Measurements from ENCODE around the gene GABRD.
"Not testable (repeated sequence)": the region's sequence is repeated elsewhere in the genome, so short reads cannot be mapped to it uniquely, and the experiment has no call there.

GABRD gene, protein sequence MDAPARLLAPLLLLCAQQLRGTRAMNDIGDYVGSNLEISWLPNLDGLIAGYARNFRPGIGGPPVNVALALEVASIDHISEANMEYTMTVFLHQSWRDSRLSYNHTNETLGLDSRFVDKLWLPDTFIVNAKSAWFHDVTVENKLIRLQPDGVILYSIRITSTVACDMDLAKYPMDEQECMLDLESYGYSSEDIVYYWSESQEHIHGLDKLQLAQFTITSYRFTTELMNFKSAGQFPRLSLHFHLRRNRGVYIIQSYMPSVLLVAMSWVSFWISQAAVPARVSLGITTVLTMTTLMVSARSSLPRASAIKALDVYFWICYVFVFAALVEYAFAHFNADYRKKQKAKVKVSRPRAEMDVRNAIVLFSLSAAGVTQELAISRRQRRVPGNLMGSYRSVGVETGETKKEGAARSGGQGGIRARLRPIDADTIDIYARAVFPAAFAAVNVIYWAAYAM

DNA sequence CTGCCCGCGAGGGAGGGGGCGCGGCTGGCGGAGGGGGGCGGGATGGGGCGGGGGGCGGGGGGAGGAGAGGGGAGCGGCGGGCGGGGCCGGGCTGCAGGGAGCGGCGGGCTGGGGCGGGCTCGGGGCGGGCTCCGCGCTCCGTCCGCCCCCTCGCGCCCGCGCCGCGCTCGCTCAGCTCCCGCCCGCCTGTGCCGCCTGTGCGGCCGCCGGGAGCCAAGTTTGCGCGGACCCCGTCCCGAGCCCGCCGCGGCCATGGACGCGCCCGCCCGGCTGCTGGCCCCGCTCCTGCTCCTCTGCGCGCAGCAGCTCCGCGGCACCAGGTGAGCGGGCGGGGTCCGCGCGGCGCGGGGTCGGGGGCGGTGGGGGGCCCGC is at the start of gene GABRD:
Gene GABRD (plus strand): TSS at position 174 of the 372 bp plus-strand sequence. CDS start 79 bp downstream, at position 253.
- no peak for DNase-seq (ENCODE audit: low read depth in 4 of 4, low spot score in 1 of 4)

GRCh38 chr1:1969505-1969900 is 49.6 kb upstream of the GABRD start:
- DNase-seq (ENCODE audit: low read depth in 4 of 4, low spot score in 1 of 4) = no peak

- no peak for DNase-seq (ENCODE audit: low read depth in 4 of 4, low spot score in 1 of 4)
Measured at GRCh38 chr1:1969953-1970716, 49.0 kb upstream of the GABRD start.

DNA sequence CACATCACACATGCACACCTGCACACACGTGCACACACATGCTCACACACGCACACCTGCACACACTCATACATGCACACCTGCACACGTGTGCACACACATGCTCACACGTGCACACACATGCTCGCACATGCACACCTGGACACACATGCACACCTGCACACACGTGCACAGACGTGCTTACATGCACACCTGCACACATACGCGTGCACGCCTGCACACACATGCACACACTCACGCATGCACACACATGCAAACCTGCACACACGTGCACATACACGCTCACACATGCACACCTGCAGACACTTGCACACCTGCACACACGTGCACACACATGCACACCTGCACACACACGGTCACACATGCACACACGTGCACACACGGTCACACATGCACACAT is 48.1 kb upstream of the GABRD start:
- DNase-seq (ENCODE audit: low read depth in 4 of 4, low spot score in 1 of 4) = no peak

GRCh38 chr1:1971688-1972087 is 47.5 kb upstream of the GABRD start:
- no peak for DNase-seq (ENCODE audit: low read depth in 4 of 4, low spot score in 1 of 4)

DNA sequence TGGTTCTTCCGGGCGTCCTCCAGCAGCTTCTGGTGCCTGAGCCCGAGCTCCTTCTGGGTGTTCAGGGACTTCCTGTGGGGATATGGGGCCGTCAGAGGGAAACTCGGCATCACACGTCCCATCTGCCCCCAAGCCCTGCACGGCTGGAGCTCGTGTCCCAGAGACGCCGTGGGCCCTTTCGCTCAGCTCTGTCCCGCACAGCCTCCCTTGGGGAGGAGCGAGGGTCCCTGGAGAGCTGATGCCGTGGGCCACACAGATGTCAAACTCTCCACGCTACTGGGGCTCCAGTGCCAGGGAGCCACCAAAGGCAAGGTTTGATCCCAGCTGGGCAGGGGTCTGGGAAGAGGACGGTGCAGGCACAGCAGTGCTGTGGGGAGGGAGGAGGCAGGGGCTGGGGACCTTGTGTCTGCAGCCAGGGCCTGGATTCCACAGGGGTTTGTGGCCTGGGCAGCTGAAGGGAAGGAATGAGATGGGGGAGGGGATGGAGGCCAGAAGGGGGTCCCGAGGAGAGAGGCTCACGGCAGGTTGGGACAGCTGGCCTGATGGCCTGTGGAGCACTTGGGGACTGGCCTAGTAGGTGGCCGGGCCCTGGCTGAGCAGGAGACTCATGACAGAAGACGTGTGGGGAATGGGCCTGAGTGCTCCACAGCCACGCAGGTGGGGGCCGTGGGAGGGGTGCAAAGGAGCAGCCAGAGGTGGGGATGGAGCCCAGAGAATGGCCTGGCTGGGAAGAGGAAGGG is 46.0 kb upstream of the GABRD start:
- no peak for DNase-seq (ENCODE audit: low read depth in 4 of 4, low spot score in 1 of 4)

DNA sequence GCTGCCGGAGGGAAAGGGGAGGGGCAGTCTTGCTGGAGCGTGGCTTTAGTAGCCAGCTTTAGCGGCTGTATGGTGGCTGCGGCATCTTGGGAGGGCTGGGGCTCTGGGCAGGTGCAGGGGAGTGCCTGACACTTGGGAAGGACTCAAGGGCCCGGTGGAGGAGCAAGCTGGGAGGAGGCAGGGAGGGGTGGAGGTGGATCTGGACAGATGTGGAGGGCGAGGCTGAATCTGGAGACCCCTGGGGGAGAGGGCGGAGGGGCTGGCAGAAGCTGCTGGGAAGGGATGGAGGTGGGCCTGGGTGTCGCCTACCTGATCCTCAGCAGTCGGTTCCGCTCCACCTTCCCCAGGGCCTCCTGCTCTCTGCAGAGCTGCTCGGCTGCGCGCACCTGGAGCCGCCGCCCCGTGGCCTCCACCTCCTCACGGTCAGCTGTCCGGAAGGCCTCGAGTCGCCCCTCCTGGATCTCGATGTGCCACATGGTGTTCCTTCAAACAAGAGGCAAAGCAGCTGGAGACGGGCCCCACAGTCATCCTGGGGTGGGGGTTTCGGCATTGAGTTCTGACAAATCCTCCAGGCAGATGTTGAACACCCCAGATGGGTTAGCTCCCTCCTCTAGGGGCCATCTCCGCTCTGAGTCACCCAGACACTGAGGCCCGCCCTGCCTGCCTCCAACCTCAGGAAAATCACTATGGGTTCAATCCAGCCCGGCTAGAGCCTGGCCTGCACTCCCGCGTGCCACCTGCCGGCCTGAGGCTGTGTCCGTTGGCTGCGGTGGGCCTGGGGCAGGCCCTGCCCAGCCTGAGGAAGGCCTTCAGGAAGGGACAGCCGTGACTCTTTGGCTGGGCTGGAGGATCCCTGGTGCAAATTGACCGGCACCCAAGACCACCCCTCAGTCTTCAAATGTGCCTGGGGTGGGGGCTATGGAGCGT is 45.2 kb upstream of the GABRD start:
- DNase-seq (ENCODE audit: low read depth in 4 of 4, low spot score in 1 of 4) = no peak

DNA sequence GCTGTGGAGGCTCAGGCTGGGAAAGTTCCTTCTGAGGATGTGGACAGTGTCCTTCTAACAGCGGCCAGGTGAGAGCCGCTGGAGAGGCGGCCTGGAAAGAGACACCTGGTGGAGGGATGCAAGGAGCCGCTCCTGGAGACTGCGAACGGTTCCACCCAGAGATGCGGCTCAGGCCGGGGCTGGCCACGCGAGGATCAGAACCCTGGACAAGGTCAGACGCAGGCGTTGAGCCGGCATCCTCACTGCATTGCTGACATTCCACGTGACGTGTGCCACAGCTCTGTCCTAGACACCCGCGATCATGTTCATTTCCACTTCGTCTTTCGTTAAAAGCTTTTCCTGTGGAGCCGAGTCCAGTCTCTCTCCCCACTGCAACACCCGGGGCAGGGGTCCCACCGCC is 44.3 kb upstream of the GABRD start:
- no peak for DNase-seq (ENCODE audit: low read depth in 4 of 4, low spot score in 1 of 4)

GRCh38 chr1:1975535-1975934 is 43.6 kb upstream of the GABRD start:
- DNase-seq (ENCODE audit: low read depth in 4 of 4, low spot score in 1 of 4) = no peak

- DNase-seq (ENCODE audit: low read depth in 4 of 4, low spot score in 1 of 4) = no peak
Measured at GRCh38 chr1:1976031-1976430, 43.1 kb upstream of the GABRD start.

DNA sequence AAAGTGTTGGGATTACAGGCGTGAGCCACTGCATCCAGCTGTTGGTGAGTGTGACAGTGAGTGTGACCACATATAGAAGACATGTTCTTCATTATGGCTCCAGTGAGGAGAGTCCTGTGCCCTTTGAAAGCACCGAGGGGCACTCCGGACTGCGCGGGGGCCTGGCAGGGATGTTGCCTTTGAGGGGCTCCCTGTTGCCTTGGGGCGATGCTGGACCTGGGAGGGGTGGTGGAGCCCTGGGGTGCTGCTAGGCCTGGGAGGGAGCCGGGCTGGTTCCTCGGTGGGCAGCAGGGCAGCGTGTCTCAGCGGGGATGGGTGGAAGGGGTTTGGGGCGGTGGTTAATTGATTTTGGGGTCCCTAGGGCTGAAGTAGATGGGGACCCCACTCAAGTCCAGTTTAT is 41.0 kb upstream of the GABRD start:
- no peak for DNase-seq (ENCODE audit: low read depth in 4 of 4, low spot score in 1 of 4)

- not testable (repeated sequence) for DNase-seq (ENCODE audit: low read depth in 4 of 4, low spot score in 1 of 4)
Measured at GRCh38 chr1:1978690-1979481, 40.3 kb upstream of the GABRD start.

DNA sequence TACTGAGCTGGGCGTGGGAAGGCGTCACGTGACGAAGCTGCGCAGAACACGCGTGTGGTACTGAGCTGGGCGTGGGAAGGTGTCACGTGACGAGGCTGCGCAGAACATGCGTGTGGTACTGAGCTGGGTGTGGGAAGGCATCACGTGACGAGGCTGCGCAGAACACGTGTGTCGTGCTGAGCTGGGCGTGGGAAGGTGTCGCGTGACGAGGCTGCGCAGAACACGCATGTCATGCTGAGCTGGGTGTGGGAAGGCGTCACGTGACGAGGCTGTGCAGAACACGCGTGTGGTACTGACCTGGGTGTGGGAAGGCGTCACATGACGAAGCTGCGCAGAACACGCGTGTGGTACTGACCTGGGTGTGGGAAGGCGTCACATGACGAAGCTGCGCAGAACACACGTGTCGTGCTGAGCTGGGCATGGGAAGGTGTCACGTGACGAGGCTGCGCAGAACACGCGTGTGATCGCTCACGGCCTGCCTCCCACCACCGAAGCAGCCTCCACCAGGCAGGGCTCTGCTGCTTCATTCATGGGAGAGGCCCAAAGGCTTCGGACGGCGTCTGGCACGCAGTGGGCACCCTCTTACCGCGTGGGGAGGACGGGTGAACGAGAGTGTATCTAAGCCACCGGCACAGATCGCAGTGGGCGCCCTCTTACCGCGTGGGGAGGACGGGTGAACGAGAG is 39.5 kb upstream of the GABRD start:
- no peak for DNase-seq (ENCODE audit: low read depth in 4 of 4, low spot score in 1 of 4)

GRCh38 chr1:1980467-1981141 is 38.5 kb upstream of the GABRD start:
- no peak for DNase-seq (ENCODE audit: low read depth in 4 of 4, low spot score in 1 of 4)

DNA sequence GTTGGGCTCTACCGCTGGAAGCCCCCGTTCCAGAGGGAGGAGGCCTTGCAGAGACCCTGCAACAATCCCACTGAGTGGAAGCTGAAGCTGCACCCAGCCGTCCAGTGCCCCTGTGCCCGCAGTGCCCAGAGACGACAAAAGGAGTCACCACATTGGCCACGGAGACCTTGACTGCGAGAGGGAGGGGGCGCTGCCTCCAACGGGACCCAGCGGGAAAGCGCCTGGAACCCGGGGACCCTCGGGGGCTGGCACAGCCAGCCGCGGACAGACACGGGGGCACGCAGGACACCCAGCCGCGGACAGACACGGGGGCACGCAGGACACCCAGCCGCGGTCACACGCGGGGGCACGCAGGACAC is 38.0 kb upstream of the GABRD start:
- DNase-seq (ENCODE audit: low read depth in 4 of 4, low spot score in 1 of 4) = no peak

DNA sequence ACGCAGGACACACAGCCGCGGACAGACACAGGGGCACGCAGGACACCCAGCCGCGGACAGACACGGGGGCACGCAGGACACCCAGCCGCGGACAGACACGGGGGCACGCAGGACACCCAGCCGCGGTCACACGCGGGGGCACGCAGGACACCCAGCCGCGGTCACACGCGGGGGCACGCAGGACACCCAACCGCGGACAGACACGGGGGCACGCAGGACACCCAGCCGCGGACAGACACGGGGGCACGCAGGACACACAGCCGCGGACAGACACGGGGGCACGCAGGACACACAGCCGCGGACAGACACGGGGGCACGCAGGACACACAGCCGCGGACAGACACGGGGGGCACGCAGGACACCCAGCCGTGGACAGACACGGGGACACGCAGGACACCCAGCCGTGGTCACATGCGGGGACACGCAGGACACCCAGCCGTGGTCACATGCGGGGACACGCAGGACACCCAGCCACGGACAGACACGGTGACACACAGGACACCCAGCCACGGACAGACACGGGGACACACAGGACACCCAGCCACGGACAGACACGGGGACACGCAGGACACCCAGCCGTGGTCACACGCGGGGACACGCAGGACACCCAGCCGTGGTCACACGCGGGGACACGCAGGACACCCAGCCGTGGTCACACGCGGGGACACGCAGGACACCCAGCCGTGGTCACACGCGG is 37.4 kb upstream of the GABRD start:
- not testable (repeated sequence) for DNase-seq (ENCODE audit: low read depth in 4 of 4, low spot score in 1 of 4)

- DNase-seq (ENCODE audit: low read depth in 4 of 4, low spot score in 1 of 4) = no peak
Measured at GRCh38 chr1:1982379-1983232, 36.5 kb upstream of the GABRD start.
